SU-DHL-6 (cell line): Measurements from ENCODE around the gene STMN1.
"Not testable (repeated sequence)": the region's sequence is repeated elsewhere in the genome, so short reads cannot be mapped to it uniquely, and the experiment has no call there.

ENCODE experiments used
- H2AFZ ChIP-seq: fragments of 200-600 bp; sonication (generic); 2 replicates; pipeline ENCODE4 v1.6.1; 2014; ENCODE audit warnings: low read depth, mild to moderate bottlenecking, moderate library complexity, mixed read lengths, antibody characterized with exemption, low read length; ENCODE audit not compliant: severe bottlenecking
- H3F3A ChIP-seq: fragments of 200-600 bp; shearing (Covaris generic); 2 replicates; pipeline ENCODE4 v1.6.0; 2016; ENCODE audit warnings: antibody characterized with exemption, mild to moderate bottlenecking; ENCODE audit not compliant: insufficient read depth
- H3K27ac ChIP-seq: fragments of 200-600 bp; sonication (generic); 2 replicates; pipeline ENCODE4 v1.5.1; 2016; ENCODE audit warnings: low read depth, mild to moderate bottlenecking, low read length, moderate library complexity, mixed read lengths
- H3K27me3 ChIP-seq: fragments of 200-600 bp; sonication (generic), shearing (Covaris generic); 2 replicates; pipeline ENCODE4 v1.6.0; 2014; ENCODE audit warnings: mild to moderate bottlenecking, low read length
- H3K36me3 ChIP-seq: fragments of 200-600 bp; sonication (generic); 2 replicates; pipeline ENCODE4 v1.6.1; 2014; ENCODE audit warnings: mild to moderate bottlenecking, low read length, mixed read lengths
- H3K4me2 ChIP-seq: fragments of 300-600, 200-600 bp; shearing (Covaris generic), sonication (generic); 2 replicates; pipeline ENCODE4 v1.6.0; 2014; ENCODE audit warnings: low read length, low read depth, mild to moderate bottlenecking; ENCODE audit not compliant: poor library complexity, severe bottlenecking
- H3K4me3 ChIP-seq: fragments of 200-600 bp; sonication (generic); 2 replicates; pipeline ENCODE4 v1.5.1; 2014; ENCODE audit warnings: antibody characterized with exemption, low read length, mild to moderate bottlenecking, mixed read lengths; ENCODE audit not compliant: insufficient read depth, poor library complexity, severe bottlenecking
- H3K79me2 ChIP-seq: fragments of 200-600 bp; sonication (generic); 2 replicates; pipeline ENCODE4 v1.6.1; 2014; ENCODE audit warnings: mild to moderate bottlenecking, low read length, moderate library complexity; ENCODE audit not compliant: insufficient read depth
- H3K9ac ChIP-seq: fragments of 200-600 bp; sonication (generic); 2 replicates; pipeline ENCODE4 v1.7.0; 2014; ENCODE audit warnings: mild to moderate bottlenecking, low read length
- H3K9me2 ChIP-seq: fragments of 200-600 bp; sonication (generic); replicated peaks from 2 replicates; pipeline ENCODE4 v1.6.1; 2014; ENCODE audit warnings: low read length; ENCODE audit not compliant: insufficient read depth
- H3K9me3 ChIP-seq: fragments of 200-600 bp; sonication (generic); 2 replicates; pipeline ENCODE4 v1.6.1; 2014; ENCODE audit warnings: low read length, mixed read lengths; ENCODE audit not compliant: insufficient read depth
- H4K20me1 ChIP-seq: fragments of 200-600 bp; sonication (generic); 2 replicates; pipeline ENCODE4 v1.6.1; 2014; ENCODE audit warnings: low read depth, mild to moderate bottlenecking, antibody characterized with exemption, low read length, moderate library complexity, mixed read lengths
- CTCF ChIP-seq: fragments of 200-600 bp; sonication (generic); IDR thresholded peaks from one replicate; pipeline ENCODE4 v1.5.1; 2017; ENCODE audit warnings: antibody characterized with exemption, mild to moderate bottlenecking, low read length, moderate library complexity; ENCODE audit not compliant: insufficient read depth, poor library complexity, severe bottlenecking
- EZH2phosphoT487 ChIP-seq: fragments of 200-600 bp; sonication (generic), shearing (Covaris generic); conservative IDR thresholded peaks from 2 replicates; pipeline ENCODE4 v1.6.1; 2018; ENCODE audit warnings: mild to moderate bottlenecking, antibody characterized with exemption, low read length, moderate library complexity, mixed read lengths

Gene STMN1

GRCh38 chr1:25933479-25934365 is 27.5 kb upstream of the STMN1 start:
- Histone ChIP-seq H3K9me2 (no peaks in the 10 kb centered on the region), H3F3A (no peaks in the 10 kb centered on the region), H2AFZ (no peak overlapping the region), H3K27me3 (no peaks in the 10 kb centered on the region), H3K36me3 (no peaks in the 10 kb centered on the region), H3K9ac (no peak overlapping the region), H3K4me2 (no peak overlapping the region), H3K27ac (no peak overlapping the region), H4K20me1 (no peaks in the 10 kb centered on the region), H3K79me2 (no peaks in the 10 kb centered on the region), H3K4me3 (no peak overlapping the region), H3K9me3 (no peaks in the 10 kb centered on the region)
- TF ChIP-seq CTCF = no peak
- no peak for TF ChIP-seq EZH2phosphoT487

- not testable (repeated sequence) for H3K4me2 ChIP-seq, H3K36me3 ChIP-seq, H3K9me2 ChIP-seq, H3K27me3 ChIP-seq, H3K9me3 ChIP-seq, H3K79me2 ChIP-seq, H3K9ac ChIP-seq, H2AFZ ChIP-seq, H3K27ac ChIP-seq, H3K4me3 ChIP-seq, H3F3A ChIP-seq, H4K20me1 ChIP-seq
Observed at GRCh38 chr1:25932811-25933400, 26.7 kb upstream of the STMN1 start.

- H3F3A ChIP-seq = no peaks in the 10 kb centered on the region
- no peaks in the 10 kb centered on the region for H3K36me3 ChIP-seq
- TF ChIP-seq EZH2phosphoT487 (no peak), CTCF (no peak)
- H3K4me2 ChIP-seq = no peak overlapping the region
- no peaks in the 10 kb centered on the region for H3K9me2 ChIP-seq
- no peak overlapping the region for H2AFZ ChIP-seq
- no peak overlapping the region for H3K27ac ChIP-seq
- H3K27me3 ChIP-seq = no peaks in the 10 kb centered on the region
- no peaks in the 10 kb centered on the region for H3K9me3 ChIP-seq
- H4K20me1 ChIP-seq = no peaks in the 10 kb centered on the region
- no peaks in the 10 kb centered on the region for H3K79me2 ChIP-seq
- H3K9ac ChIP-seq = no peak overlapping the region
- H3K4me3 ChIP-seq = no peak overlapping the region
Observed at GRCh38 chr1:25932321-25932720, 26.1 kb upstream of the STMN1 start.

GRCh38 chr1:25929016-25929415 is 22.8 kb upstream of the STMN1 start:
- no peak overlapping the region for H3K4me2 ChIP-seq
- H4K20me1 ChIP-seq = no peaks in the 10 kb centered on the region
- H3K4me3 ChIP-seq = no peak overlapping the region
- no peaks in the 10 kb centered on the region for H3F3A ChIP-seq
- no peaks in the 10 kb centered on the region for H3K36me3 ChIP-seq
- H3K9me2 ChIP-seq = no peaks in the 10 kb centered on the region
- no peaks in the 10 kb centered on the region for H3K27me3 ChIP-seq
- no peak for TF ChIP-seq CTCF
- no peak for TF ChIP-seq EZH2phosphoT487
- no peaks in the 10 kb centered on the region for H3K79me2 ChIP-seq
- no peak overlapping the region for H3K27ac ChIP-seq
- H3K9me3 ChIP-seq = no peaks in the 10 kb centered on the region
- no peak overlapping the region for H2AFZ ChIP-seq
- H3K9ac ChIP-seq = no peak overlapping the region
